HepG2 (cell line): ENCODE measurements around the gene INSIG2. TPM values are rescaled to one million over a fixed set of nuclear protein-coding genes. Genes with fewer than 3 reads are reported as not detected.
A peak's percentile ranks its signal among the peaks of the same experiment; 100 is the strongest.

ENCODE experiments used
- ETV5 ChIP-seq: IDR thresholded peaks from 2 replicates; pipeline ENCODE4 v1.6.1; 2018; ENCODE audit warnings: missing biosample characterization, missing genetic modification reagents, inconsistent platforms, borderline replicate concordance
- FLYWCH1 ChIP-seq: sonication (generic); formaldehyde crosslinking; IDR thresholded peaks from 2 replicates; pipeline ENCODE4 v1.8.1; 2023; ENCODE audit warnings: mild to moderate bottlenecking, missing genetic modification reagents
- FOXJ3 ChIP-seq: sonication (generic); formaldehyde crosslinking; IDR thresholded peaks from 2 replicates; pipeline ENCODE4 v1.4.0; 2020; ENCODE audit warnings: missing genetic modification reagents, mild to moderate bottlenecking, borderline replicate concordance
- GABPB1 ChIP-seq: IDR thresholded peaks from 2 replicates; pipeline ENCODE4 v1.6.1; 2016; ENCODE audit warnings: mild to moderate bottlenecking, missing genetic modification reagents, moderate library complexity, missing compliant biosample characterization
- GATAD1 ChIP-seq: IDR thresholded peaks from 2 replicates; pipeline ENCODE4 v1.6.1; 2016; ENCODE audit warnings: missing genetic modification reagents, missing compliant biosample characterization
- HNRNPUL1 ChIP-seq: fragments of 200-400 bp; formaldehyde crosslinking; IDR thresholded peaks from 2 replicates; pipeline ENCODE4 v1.6.1; 2017; ENCODE audit warnings: low read depth, mild to moderate bottlenecking, low read length, moderate library complexity
- HOXA7 ChIP-seq: sonication (generic); formaldehyde crosslinking; IDR thresholded peaks from 2 replicates; pipeline ENCODE4 v1.8.1; 2022; ENCODE audit warnings: mild to moderate bottlenecking, missing genetic modification reagents, moderate library complexity
- NCOA1 ChIP-seq: sonication (generic); formaldehyde crosslinking; IDR thresholded peaks from 2 replicates; pipeline ENCODE4 v1.9.0; 2021; ENCODE audit warnings: missing genetic modification reagents
- POLR2G ChIP-seq: fragments of 200-400 bp; formaldehyde crosslinking; IDR thresholded peaks from 2 replicates; pipeline ENCODE4 v1.6.1; 2018; ENCODE audit warnings: mild to moderate bottlenecking, low read depth, low read length, moderate library complexity
- ZBTB8A ChIP-seq: sonication (generic); formaldehyde crosslinking; IDR thresholded peaks from 2 replicates; pipeline ENCODE4 v1.4.0; 2020; ENCODE audit warnings: mild to moderate bottlenecking, low read depth, missing genetic modification reagents, borderline replicate concordance
- ZNF12 ChIP-seq: sonication (generic); formaldehyde crosslinking; IDR thresholded peaks from 2 replicates; pipeline ENCODE4 v1.5.0; 2020; ENCODE audit warnings: missing genetic modification reagents
- ZNF296 ChIP-seq: sonication (generic); formaldehyde crosslinking; conservative IDR thresholded peaks from 2 replicates; pipeline ENCODE4 v1.5.0; 2020; ENCODE audit warnings: mild to moderate bottlenecking, missing genetic modification reagents
- ZNF609 ChIP-seq: sonication (generic); formaldehyde crosslinking; IDR thresholded peaks from 2 replicates; pipeline ENCODE4 v1.4.0; 2020; ENCODE audit warnings: mild to moderate bottlenecking, missing genetic modification reagents, borderline replicate concordance
- ZNF703 ChIP-seq: sonication (generic); formaldehyde crosslinking; IDR thresholded peaks from 2 replicates; pipeline ENCODE4 v1.5.1; 2020; ENCODE audit warnings: missing genetic modification reagents, mild to moderate bottlenecking, moderate library complexity, borderline replicate concordance
- ZSCAN12 ChIP-seq: sonication (generic); formaldehyde crosslinking; IDR thresholded peaks from 2 replicates; pipeline ENCODE4 v1.9.0; 2021; ENCODE audit warnings: mild to moderate bottlenecking, missing genetic modification reagents
- polyA plus RNA-seq, 8 experiments: library from polyadenylated mRNA; depleted of rRNA in 3 of 8; stranded (reverse) in 7 of 8; unstranded in 1 of 8; fragments of >200 nt; fragmentation: Illumina TruSeq in 4 of 8; extraction: Trizol in 4 of 8; gene quantifications; 2 replicates each; pipeline versions ENCODE4 v1.2.1 to v1.2.3, GENCODE V29; 2011 to 2016; ENCODE audit warnings: low read depth in 4 of 8, missing spikeins in 1 of 8, mixed read lengths in 1 of 8; ENCODE audit not compliant: insufficient read depth in 1 of 8
- total RNA-seq, 5 experiments: library from RNA; depleted of rRNA; stranded (reverse); fragments of >200 nt; fragmentation: Illumina TruSeq; extraction: Trizol; gene quantifications; 2 replicates each; pipeline ENCODE4 v1.2.3, GENCODE V29; 2016; ENCODE audit warnings: low read depth in 1 of 5
- TF ChIP-seq, protein P1 (sequence below): sonication (generic); formaldehyde crosslinking; IDR thresholded peaks from 2 replicates; pipeline ENCODE4 v1.5.0; 2020; ENCODE audit warnings: mild to moderate bottlenecking, missing genetic modification reagents, borderline replicate concordance

INSIG2 gene
- total and polyA plus RNA-seq, 2 of the 13 experiments (the other 11 are each of a cell fraction or from before 2014, with no cell fraction given), result 73.5 to 481 TPM

DNA sequence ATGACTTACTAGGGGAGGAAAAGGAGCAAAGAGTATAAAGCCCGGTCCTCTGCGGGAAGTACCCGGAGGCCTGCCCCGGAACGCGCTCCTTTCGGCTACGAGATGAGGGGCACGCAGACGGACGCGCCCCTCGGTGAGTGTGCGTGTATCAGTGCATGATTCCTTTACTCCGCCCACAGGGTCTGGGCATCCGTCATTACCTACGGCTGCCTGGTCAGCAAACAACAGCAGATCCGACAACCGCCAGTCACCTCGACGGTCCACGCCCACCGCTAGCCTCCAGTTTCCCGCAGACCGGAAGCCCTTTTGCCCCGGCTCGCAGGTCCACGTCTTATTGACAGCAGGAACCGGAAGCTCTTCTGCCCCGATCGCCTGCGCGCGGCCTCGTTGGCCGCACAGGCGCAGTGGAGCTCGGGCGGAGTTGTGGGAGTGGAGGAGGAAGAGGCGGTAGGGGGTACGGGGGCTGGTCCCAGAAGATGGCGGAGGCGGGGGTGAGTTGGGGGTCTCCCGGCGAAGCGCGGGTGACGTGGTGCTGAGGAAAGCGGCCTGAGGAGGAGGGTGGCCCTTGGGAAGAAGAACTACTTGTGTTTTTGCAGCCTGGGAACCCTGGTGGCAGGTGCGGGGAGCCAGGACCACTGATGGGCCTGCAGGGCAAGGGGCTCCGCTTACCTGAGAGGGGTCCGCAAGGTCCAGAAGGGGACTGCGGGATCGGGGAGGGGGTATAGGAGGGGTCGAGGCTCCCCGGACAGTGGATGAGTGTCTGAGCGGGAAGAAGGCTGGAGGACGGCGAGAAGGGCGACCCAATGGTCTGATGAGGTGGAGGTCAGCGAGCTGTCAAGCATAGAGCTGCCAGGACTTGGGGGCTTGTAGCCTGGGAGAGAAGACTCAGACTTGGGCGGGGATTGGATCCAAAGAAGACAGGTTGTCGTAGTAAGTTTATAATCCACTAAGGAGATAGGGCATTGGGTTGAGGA, at the start of gene INSIG2 (continued):
- peak; percentile 99 for TF ChIP-seq GABPB1 (CRISPR knock-in tag)
- no peak for TF ChIP-seq ZNF296
- TF ChIP-seq, protein P1, sequence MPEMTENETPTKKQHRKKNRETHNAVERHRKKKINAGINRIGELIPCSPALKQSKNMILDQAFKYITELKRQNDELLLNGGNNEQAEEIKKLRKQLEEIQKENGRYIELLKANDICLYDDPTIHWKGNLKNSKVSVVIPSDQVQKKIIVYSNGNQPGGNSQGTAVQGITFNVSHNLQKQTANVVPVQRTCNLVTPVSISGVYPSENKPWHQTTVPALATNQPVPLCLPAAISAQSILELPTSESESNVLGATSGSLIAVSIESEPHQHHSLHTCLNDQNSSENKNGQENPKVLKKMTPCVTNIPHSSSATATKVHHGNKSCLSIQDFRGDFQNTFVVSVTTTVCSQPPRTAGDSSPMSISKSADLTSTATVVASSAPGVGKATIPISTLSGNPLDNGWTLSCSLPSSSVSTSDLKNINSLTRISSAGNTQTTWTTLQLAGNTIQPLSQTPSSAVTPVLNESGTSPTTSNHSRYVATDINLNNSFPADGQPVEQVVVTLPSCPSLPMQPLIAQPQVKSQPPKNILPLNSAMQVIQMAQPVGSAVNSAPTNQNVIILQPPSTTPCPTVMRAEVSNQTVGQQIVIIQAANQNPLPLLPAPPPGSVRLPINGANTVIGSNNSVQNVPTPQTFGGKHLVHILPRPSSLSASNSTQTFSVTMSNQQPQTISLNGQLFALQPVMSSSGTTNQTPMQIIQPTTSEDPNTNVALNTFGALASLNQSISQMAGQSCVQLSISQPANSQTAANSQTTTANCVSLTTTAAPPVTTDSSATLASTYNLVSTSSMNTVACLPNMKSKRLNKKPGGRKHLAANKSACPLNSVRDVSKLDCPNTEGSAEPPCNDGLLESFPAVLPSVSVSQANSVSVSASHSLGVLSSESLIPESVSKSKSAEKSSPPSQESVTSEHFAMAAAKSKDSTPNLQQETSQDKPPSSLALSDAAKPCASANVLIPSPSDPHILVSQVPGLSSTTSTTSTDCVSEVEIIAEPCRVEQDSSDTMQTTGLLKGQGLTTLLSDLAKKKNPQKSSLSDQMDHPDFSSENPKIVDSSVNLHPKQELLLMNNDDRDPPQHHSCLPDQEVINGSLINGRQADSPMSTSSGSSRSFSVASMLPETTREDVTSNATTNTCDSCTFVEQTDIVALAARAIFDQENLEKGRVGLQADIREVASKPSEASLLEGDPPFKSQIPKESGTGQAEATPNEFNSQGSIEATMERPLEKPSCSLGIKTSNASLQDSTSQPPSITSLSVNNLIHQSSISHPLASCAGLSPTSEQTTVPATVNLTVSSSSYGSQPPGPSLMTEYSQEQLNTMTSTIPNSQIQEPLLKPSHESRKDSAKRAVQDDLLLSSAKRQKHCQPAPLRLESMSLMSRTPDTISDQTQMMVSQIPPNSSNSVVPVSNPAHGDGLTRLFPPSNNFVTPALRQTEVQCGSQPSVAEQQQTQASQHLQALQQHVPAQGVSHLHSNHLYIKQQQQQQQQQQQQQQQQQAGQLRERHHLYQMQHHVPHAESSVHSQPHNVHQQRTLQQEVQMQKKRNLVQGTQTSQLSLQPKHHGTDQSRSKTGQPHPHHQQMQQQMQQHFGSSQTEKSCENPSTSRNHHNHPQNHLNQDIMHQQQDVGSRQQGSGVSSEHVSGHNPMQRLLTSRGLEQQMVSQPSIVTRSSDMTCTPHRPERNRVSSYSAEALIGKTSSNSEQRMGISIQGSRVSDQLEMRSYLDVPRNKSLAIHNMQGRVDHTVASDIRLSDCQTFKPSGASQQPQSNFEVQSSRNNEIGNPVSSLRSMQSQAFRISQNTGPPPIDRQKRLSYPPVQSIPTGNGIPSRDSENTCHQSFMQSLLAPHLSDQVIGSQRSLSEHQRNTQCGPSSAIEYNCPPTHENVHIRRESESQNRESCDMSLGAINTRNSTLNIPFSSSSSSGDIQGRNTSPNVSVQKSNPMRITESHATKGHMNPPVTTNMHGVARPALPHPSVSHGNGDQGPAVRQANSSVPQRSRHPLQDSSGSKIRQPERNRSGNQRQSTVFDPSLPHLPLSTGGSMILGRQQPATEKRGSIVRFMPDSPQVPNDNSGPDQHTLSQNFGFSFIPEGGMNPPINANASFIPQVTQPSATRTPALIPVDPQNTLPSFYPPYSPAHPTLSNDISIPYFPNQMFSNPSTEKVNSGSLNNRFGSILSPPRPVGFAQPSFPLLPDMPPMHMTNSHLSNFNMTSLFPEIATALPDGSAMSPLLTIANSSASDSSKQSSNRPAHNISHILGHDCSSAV (CRISPR knock-in tag), result no peak
- TF ChIP-seq HNRNPUL1, result no peak
- TF ChIP-seq FLYWCH1 (CRISPR knock-in tag), result no peak
- no peak for TF ChIP-seq ZBTB8A (CRISPR knock-in tag)
- TF ChIP-seq POLR2G, result peak; percentile 95
- TF ChIP-seq ZNF703, result no peak
- peak; percentile 28; the same call in 1 of the 2 replicates for TF ChIP-seq ZNF12 (CRISPR knock-in tag)
- TF ChIP-seq ZNF609 (CRISPR knock-in tag), result peak; percentile 84
- peak; percentile 78 for TF ChIP-seq GATAD1 (CRISPR knock-in tag)
- TF ChIP-seq FOXJ3 (CRISPR knock-in tag), result peak; percentile 63; the same call in 1 of the 2 replicates
- peak; percentile 91 for TF ChIP-seq ETV5
- TF ChIP-seq ZSCAN12 (CRISPR knock-in tag), result no peak
- no peak for TF ChIP-seq HOXA7 (CRISPR knock-in tag)
- peak; percentile 93 for TF ChIP-seq NCOA1
